Prostate gland (tissue), 2 donors: Measurements from ENCODE around the gene MYO9B. TPM values are rescaled to one million over a fixed set of nuclear protein-coding genes. Genes with fewer than 3 reads are reported as not detected.

Source experiments
- DNase-seq: peaks from one replicate; pipeline ENCODE4 v3.0.0-alpha.2; 2019; ENCODE audit warnings: low spot score
- H3K27ac ChIP-seq, 2 donors: fragments of 200-600 bp; sonication (generic); 2 replicates each; pipeline ENCODE4 v1.5.1; 2017 to 2019
- H3K27me3 ChIP-seq: fragments of 200-600 bp; sonication (generic); replicated peaks from 2 replicates; pipeline ENCODE4 v1.5.1; 2019; ENCODE audit not compliant: insufficient read depth
- H3K36me3 ChIP-seq, 2 donors: fragments of 200-600 bp; sonication (generic); 1 replicate in 1 of 2; 2 replicates in 1 of 2; pipeline versions ENCODE4 v1.5.1 to v1.8.1; 2017 to 2019
- H3K4me1 ChIP-seq: fragments of 200-600 bp; sonication (generic); replicated peaks from 2 replicates; pipeline ENCODE4 v1.5.1; 2019
- H3K4me3 ChIP-seq, 2 donors: fragments of 200-600 bp; sonication (generic); 2 replicates each; pipeline ENCODE4 v1.5.1; 2017 to 2019
- H3K9me3 ChIP-seq: fragments of 200-600 bp; sonication (generic); 2 replicates; pipeline ENCODE4 v1.5.1; 2017
- POLR2A ChIP-seq: fragments of 450-650 bp; IDR thresholded peaks from one replicate; pipeline ENCODE4 v1.6.1; 2016; ENCODE audit warnings: antibody characterized with exemption, mild to moderate bottlenecking
- POLR2AphosphoS5 ChIP-seq: sonication (generic); formaldehyde crosslinking; IDR thresholded peaks from one replicate; pipeline ENCODE4 v1.6.1; 2017; ENCODE audit warnings: antibody characterized with exemption
- WGBS: methylation state at CpG from one replicate; pipeline ENCODE4 v1.1.5; 2018; 5-methylcytosine and 5-hydroxymethylcytosine counted together
- intact Hi-C: fragments of 100-400 bp; cut with DNase I; formaldehyde crosslinking; loops from one replicate; pipeline ENCODE4 v1.14.2; 2022
- total RNA-seq, 2 donors: library from RNA; depleted of rRNA; stranded (reverse); fragments of >200 nt; gene quantifications; one replicate each; pipeline ENCODE4 v1.1.0, GENCODE V29; 2016
- TF ChIP-seq, protein P1 (sequence below), 4 experiments: fragments of 200-600 bp in 2 of 4; fragments of 450-650 bp in 2 of 4; sonication (generic) in 2 of 4; IDR thresholded peaks; 1 replicate in 3 of 4; 2 replicates in 1 of 4; pipeline ENCODE4 v1.5.1; 2016 to 2019; ENCODE audit warnings: antibody characterized with exemption in 4 of 4, mild to moderate bottlenecking in 2 of 4, moderate library complexity in 2 of 4

MYO9B gene
- total RNA-seq, 2 donors from 2014 or later = 50.9 to 208 TPM

DNA sequence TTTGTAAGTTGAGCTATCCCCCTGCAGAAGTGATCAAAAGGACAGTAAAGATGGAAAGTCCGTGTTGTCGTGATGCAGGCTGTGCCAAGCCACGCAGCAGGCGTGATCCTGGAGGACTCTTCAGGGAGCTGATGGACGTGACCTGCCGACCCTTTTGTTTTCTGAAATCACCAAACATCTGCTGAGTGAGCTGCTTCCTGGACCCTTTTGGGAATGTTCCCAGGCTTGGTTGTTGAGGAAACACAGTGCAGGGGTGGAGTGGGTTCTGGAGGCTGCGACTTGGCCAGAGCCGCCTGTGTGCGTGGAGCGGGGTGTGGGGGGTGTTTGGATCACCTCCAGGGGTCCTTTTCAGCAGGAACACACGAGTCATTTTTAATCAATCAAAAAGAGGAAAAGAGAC, 33.6 kb upstream of the MYO9B start:
- WGBS = 18% methylated on average over 11 of the region's 11 CpGs
- no peak for DNase-seq

GRCh38 chr19:17043744-17044143, 31.8 kb upstream of the MYO9B start:
- H3K36me3 ChIP-seq = no peaks in the 10 kb centered on the region
- WGBS = 65% methylated on average over 7 of the region's 7 CpGs
- H3K9me3 ChIP-seq = no peaks in the 10 kb centered on the region
- H3K27me3 ChIP-seq = no peaks in the 10 kb centered on the region
- DNase-seq = no peak
- no peak overlapping the region for H3K27ac ChIP-seq
- H3K4me3 ChIP-seq = no peak overlapping the region
- intact Hi-C loops = no loop called here
- TF ChIP-seq, protein P1, sequence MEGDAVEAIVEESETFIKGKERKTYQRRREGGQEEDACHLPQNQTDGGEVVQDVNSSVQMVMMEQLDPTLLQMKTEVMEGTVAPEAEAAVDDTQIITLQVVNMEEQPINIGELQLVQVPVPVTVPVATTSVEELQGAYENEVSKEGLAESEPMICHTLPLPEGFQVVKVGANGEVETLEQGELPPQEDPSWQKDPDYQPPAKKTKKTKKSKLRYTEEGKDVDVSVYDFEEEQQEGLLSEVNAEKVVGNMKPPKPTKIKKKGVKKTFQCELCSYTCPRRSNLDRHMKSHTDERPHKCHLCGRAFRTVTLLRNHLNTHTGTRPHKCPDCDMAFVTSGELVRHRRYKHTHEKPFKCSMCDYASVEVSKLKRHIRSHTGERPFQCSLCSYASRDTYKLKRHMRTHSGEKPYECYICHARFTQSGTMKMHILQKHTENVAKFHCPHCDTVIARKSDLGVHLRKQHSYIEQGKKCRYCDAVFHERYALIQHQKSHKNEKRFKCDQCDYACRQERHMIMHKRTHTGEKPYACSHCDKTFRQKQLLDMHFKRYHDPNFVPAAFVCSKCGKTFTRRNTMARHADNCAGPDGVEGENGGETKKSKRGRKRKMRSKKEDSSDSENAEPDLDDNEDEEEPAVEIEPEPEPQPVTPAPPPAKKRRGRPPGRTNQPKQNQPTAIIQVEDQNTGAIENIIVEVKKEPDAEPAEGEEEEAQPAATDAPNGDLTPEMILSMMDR (IDR thresholded peaks at IDR 0.05) = no peak
- no peak for TF ChIP-seq POLR2A
- TF ChIP-seq POLR2AphosphoS5 = no peak
- H3K4me1 ChIP-seq = peaks cover 5% of the 10 kb centered on the region

More for the DNA sequence above, 33.6 kb upstream of the MYO9B start:
- Histone ChIP-seq H3K36me3 (no peaks in the 10 kb centered on the region), H3K9me3 (no peaks in the 10 kb centered on the region), H3K4me1 (peaks cover 5% of the 10 kb centered on the region), H3K27ac (no peak overlapping the region), H3K4me3 (no peak overlapping the region), H3K27me3 (no peaks in the 10 kb centered on the region)
- intact Hi-C loops = no loop called here
- TF ChIP-seq POLR2AphosphoS5 = no peak
- TF ChIP-seq POLR2A = no peak
- TF ChIP-seq, protein P1 (IDR thresholded peaks at IDR 0.05) = no peak

- TF ChIP-seq POLR2AphosphoS5 (no peak), POLR2A (no peak)
- TF ChIP-seq, protein P1 (IDR thresholded peaks at IDR 0.05) = no peak
- no peaks in the 10 kb centered on the region for H3K9me3 ChIP-seq
- no peaks in the 10 kb centered on the region for H3K27me3 ChIP-seq
- no peak overlapping the region for H3K27ac ChIP-seq
- 88% methylated on average over 5 of the region's 5 CpGs for WGBS
- intact Hi-C loops = no loop called here
- no peak for DNase-seq
- H3K4me1 ChIP-seq = peaks cover 10% of the 10 kb centered on the region
- H3K36me3 ChIP-seq = no peaks in the 10 kb centered on the region
- H3K4me3 ChIP-seq = no peak overlapping the region
Measured at GRCh38 chr19:17045907-17046502, 29.6 kb upstream of the MYO9B start.

- H3K9me3 ChIP-seq = no peaks in the 10 kb centered on the region
- peaks cover 6% of the 10 kb centered on the region for H3K4me1 ChIP-seq
- TF ChIP-seq, protein P1 (IDR thresholded peaks at IDR 0.05) = no peak
- TF ChIP-seq POLR2AphosphoS5 (no peak), POLR2A (no peak)
- intact Hi-C loops = no loop called here
- H3K4me3 ChIP-seq = no peak overlapping the region
- no peaks in the 10 kb centered on the region for H3K36me3 ChIP-seq
- DNase-seq = no peak
- WGBS = 80% methylated on average over 16 of the region's 16 CpGs
- H3K27ac ChIP-seq = peak overlapping the region; percentile 77
- H3K27me3 ChIP-seq = no peaks in the 10 kb centered on the region
Measured at GRCh38 chr19:17048885-17049453, 26.6 kb upstream of the MYO9B start.
